NCI-H82 (cell line): ENCODE data around the gene KDM8.
A peak's percentile ranks its signal among the peaks of the same experiment; 100 is the strongest.
"Not testable (repeated sequence)": the region's sequence is repeated elsewhere in the genome, so short reads cannot be mapped to it uniquely, and the experiment has no call there.

Experiments used
- DNase-seq: peaks from one replicate; lab custom pipeline; 2025; lab: John Stamatoyannopoulos, UW

Gene KDM8

GRCh38 chr16:27191352-27191924 is 11.9 kb upstream of the KDM8 start:
- no peak for DNase-seq

GRCh38 chr16:27193300-27193990 is 9.9 kb upstream of the KDM8 start:
- no peak for DNase-seq

DNA sequence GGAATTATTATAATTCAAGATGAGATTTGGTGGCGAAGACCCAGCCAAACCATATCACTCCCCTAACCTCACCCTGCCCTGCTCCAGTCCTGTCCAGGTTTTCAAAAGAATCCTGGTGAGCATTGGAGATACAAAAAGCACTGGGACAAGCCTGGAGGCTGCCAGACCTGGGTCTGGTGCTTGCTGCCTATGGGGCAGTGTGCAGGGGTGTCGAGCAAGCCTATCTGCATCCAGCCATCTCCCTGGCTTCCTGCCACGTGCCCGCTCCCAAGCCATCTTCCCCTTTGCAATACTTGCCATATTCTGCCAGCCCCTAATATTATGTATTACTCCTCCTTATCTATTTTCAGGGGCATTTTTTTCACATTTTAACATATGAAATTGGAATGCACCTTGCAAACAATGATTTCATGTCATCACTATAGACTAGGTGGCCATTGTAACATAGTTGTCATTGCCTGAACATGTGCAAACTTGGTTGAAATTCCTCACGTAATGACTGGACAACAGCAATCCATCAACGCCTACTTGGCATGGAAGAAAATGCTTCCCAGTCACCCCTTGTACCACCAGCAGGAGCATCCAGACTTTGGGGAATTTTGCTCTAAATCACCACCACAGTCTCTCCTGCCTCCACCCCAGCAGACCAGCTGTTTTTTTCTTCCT is 8.1 kb upstream of the KDM8 start:
- no peak for DNase-seq

GRCh38 chr16:27195941-27196595 is 7.3 kb upstream of the KDM8 start:
- DNase-seq, result no peak

DNA sequence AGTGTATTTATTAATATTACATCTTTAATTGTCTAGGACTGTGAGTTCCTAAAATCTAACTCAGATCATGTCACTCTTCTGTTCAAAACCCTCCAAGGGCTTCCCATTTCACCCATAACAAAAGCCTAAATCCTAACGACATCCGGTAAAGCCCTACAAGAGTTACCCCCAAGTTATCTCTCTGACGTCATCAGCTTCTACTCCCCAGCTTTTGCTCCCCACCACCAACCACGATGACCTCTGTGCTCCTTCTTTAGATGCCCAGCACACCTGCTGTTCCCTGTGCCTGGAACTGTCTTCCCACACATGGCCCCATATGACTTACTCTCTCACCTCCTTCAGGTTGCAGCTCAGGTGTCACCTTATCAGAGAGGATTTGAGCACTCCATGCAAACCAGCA is 6.3 kb upstream of the KDM8 start:
- DNase-seq, result no peak

DNA sequence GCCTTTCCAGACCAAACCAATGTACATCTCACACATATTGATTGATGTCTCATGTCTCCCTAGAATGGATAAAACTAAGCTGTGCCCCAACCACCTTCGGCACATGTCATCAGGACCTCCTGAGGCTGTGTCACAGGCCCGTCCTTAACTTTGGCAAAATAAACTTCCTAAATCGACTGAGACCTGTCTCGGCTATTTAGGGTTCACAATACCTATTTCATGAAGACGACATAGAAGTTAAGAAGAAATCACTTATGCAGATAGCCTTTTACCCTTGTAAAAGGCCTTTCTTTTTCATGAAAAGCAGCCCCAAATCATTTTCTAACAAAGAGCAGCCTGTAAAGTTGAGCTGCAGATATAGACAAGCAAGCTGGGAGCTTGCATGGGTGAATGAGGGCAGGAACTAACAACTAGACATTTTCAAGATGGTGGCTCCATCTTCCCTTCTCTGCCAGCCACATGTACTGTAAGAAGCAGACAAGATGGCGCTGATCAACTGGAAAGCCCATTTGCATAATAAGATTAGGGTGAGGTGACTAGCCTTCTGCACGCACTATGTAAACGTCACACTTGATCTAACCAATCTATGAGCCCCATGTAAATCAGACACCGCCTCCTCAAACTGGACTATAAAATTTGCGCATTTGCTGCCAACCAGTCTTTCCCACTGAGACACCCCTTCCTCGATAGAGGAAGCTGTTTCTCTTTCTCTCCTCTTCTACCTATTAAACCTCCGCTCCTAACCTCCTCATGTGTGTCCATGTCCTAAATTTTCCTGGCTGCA is 4.7 kb upstream of the KDM8 start:
- DNase-seq, result peak; percentile 86

- DNase-seq, result no peak
Observed at GRCh38 chr16:27199235-27199586, 4.1 kb upstream of the KDM8 start.

GRCh38 chr16:27199736-27200135 is 3.6 kb upstream of the KDM8 start:
- DNase-seq, result no peak

DNA sequence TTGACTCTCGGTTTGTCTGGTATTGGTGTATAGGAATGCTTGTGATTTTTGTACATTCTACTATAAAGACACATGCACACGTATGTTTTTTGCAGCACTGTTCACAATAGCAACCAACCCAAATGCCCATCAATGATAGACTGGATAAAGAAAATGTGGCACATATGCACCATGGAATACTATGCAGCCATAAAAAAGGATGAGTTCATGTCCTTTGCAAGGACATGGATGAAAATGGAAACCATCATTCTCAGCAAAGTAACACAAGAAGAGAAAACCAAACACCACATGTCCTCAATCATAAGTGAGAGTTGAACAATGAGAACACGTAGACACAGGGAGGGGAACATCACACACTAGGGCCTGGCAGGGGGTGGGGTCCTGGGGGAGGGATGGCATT is 2.4 kb upstream of the KDM8 start:
- not testable (repeated sequence) for DNase-seq

- DNase-seq, result peak; percentile 97
Observed at GRCh38 chr16:27202923-27203506, 311 bp upstream of the KDM8 start.

DNA sequence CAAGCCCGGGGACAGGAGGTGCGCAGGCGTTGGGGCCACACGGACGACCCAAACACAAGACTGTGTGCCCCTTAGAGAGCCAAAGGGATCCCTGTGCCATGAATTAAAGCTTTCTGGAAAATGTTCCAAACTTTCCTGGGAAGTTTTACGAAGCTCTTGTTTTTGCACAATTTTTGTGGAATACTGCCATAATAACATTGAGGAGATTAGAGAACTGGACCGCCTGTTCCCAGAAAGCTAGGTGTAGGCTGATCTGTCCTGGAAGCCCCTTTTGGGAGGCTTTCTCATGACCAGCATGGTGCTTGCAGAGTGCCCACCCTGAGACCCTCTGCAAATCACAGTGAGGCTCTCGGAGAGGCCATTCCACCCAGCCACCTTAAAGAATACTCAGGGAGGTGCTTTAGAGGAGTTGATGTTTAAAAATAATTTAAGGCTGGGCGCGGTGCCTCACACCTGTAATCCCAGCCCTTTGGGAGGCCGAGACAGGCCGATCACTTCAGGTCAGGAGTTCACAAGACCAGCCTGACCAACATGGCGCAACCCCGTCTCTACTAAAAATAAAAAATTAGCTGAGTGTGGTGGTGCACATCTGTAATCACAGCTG is 1.1 kb downstream of the KDM8 start:
- peak; percentile 24 for DNase-seq

GRCh38 chr16:27205423-27206065 is 2.2 kb downstream of the KDM8 start:
- no peak for DNase-seq

DNA sequence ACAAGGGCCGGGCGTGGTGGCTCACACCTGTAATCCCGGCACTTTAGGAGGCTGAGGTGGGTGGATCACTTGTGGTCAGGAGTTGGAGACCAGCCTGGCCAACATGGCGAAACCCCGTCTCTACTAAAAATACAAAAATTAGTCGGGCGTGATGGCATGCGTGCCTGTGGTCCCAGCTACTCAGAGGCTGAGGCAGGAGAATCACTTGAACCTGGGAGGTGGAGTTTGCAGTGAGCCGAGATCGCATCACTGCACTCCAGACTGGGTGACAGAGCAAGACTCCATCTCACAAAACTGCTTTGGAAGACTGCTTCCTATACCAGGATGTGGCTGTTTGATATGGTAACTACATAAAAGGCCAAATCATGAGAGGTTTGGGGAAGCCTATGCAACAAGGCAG is 3.8 kb downstream of the KDM8 start:
- not testable (repeated sequence) for DNase-seq

DNA sequence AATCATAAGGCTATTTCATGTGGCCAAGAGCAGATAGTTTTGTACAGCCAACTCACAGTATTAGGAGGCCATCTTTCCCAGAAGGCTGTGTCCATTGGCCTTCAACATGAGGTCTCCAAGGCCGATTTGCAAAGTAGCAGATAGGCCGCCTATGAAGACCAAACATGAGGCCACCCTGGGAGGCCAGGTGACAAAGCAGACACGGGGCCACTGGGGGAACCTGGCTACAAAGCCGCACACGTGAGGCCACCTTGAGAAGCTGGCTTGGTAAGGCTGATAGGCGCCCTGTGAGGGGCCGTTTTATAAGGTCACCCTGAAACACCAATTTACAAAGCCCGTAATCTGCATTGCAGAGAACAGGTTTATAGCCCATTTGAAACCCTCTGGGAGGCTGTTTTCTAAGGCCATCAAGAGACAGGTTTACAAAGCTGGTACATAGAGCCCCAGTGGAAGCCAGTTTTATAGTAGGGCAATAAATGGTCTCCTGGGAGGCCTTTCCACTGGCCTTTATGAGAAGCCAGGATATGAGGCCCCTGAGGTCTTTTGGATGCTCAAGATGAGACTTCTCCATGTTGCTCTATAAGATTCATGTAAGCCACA is 4.9 kb downstream of the KDM8 start:
- DNase-seq, result no peak

- DNase-seq, result no peak
Observed at GRCh38 chr16:27208796-27209195, 5.5 kb downstream of the KDM8 start.

- DNase-seq, result no peak
Observed at GRCh38 chr16:27209591-27209990, 6.3 kb downstream of the KDM8 start.

GRCh38 chr16:27210174-27210573 is 6.8 kb downstream of the KDM8 start:
- no peak for DNase-seq

DNA sequence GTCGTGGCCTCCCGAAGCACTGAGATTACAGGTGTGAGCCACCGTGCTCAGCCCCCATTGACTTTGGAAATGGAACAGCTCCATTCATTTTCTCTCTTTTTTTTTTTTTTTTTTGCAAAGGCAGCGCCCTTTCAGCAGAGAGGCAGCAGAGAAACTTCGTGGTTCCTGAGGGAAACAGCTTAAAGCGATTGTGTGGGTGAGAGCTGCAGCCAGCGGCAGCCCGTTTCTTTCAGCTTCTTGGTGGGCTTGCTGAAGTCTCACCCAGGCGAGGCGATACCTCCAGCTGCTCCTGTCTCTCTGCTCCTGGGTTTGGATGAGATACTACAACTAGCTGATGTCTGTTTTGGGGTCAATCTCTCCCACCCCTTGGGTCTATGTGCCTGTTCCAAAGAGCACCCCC is 7.7 kb downstream of the KDM8 start:
- DNase-seq, result no peak

DNA sequence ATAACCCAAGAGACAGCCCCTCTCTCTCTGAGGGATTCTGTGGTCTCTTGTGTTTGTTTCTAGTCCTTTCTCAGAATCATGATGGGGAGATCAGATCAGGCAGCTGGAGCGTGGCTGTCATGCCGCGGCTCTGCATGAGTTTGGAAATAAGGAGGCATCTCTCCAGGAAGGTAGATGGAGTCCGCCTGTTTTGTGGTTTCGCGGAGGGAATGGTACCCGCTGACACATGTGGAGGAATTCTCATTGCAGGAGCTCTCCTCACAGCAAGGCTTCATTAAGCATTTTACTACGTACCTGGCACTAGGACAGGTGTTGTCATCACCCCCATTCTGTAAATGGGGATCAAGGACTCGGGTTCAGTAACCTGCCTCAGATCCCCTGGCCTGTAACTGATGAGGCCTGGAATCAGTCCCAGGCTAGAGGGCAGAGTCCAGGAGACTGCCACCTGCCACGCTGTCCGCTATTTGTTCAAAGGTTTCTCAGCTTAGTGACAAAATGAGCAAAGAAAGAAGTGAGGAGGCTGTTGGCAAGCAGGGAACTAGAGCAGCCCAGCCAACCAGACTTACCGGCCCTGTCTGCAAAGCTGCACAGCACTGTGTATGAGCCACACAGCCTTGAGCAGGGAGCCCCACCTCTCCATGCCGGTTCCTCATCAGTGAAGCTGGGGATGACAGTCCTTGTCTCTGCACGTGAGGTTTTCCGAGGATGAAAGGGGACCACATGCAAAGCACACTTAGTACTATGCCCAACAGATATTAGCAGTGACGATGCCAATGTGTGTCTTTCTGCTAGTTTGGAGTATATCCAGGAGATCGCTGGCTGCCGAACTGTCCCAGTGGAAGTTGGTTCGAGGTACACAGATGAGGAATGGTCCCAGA is 11.0 kb downstream of the KDM8 start:
- no peak for DNase-seq

- no peak for DNase-seq
Observed at GRCh38 chr16:27215660-27216059, 12.3 kb downstream of the KDM8 start.
